Panc1 (cell line): Measurements from ENCODE around the gene PRPF38B. TPM values are rescaled to one million over a fixed set of nuclear protein-coding genes. Genes with fewer than 3 reads are reported as not detected.

Experiments used
- total RNA-seq: library from RNA; stranded (reverse); gene quantifications from one replicate; pipeline ENCODE4 v1.2.1, GENCODE V29; 2021; ENCODE audit not compliant: unreplicated experiment

PRPF38B gene
- total RNA-seq, 1 experiment from 2014 or later: 31.7 TPM

Other genes starting within 250 kb of the PRPF38B start
- gene NBPF6, start 242.0 kb upstream of the PRPF38B start, total RNA-seq: not detected
- 5.4 TPM for gene EEIG2, start 132.2 kb upstream of the PRPF38B start, total RNA-seq
- 23.0 TPM for gene HENMT1, start 31.2 kb upstream of the PRPF38B start, total RNA-seq
- gene FNDC7, start 20.6 kb downstream of the PRPF38B start, total RNA-seq: 0.05 TPM
- 27.7 TPM for gene STXBP3, start 54.4 kb downstream of the PRPF38B start, total RNA-seq
- gene AKNAD1, start 164.8 kb downstream of the PRPF38B start, total RNA-seq: 0.26 TPM
- 36.3 TPM for gene GPSM2, start 184.7 kb downstream of the PRPF38B start, total RNA-seq